Fibroblast of skin of right biceps (primary cell): Measurements from ENCODE around the gene OR6C76.

ENCODE experiments used
- DNase-seq: peaks from one replicate; pipeline ENCODE4 v3.0.0-alpha.2; 2013

OR6C76 gene

DNA sequence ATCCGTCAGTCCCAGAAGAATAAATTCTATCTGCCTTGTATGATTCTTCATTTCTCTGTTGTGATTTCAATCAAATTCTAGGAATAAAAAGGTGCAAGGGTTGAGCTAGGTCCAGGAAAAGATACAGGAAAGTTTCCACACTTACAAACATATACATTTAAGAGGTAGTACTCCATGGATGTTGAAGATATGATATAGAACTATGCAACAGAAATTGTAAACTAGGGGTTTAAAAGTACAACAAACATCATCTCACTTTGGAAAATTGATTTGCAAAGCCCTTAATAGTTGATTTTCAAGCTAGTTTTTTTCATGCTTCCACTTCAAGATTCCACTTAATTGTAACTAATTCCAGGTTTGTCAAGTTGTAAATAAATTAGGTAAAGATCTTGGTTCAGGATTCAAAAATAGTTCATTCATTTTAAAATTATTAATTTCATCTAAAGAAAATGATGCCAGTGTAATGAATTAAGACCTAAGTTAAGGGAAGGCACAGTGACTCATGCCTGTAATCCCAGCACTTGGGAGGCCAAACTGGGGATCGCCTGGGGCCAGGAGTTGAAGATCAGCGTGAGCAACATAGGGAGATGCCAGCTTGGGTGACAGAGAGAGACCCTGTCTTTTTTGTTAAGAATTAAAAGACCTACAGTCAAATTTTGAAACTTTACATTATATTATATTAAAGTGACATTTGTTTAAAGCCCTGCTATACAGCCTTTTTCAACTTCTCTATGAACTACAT lies 44.2 kb downstream of the OR6C76 start, which contains the start of gene OR6C70:
TSS of gene OR6C70 (minus strand) at position 51 of the 742 bp plus-strand sequence. CDS start at position 51, 0 bp downstream.
- no peak for DNase-seq

DNA sequence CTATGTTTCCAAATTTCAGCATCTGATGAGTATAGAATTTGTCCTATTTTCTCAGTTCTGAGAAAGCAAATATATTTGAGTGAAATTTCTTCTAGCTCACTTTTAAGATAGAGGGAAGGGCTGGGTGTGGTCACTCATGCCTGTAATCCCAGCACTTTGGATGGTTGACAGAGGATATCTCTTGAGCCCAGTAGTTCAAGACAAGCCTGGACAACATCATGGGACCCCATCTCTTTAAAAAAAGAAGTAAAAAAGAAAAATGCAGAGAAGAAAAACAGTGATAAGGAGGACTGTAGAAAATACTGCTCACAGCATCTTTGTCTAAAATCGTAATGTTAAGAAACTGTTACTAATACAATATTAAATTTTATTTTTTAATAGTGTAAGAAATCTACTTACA lies 46.2 kb downstream of the OR6C76 start:
- no peak for DNase-seq
